ENCODE measurements around the gene CAPS. TPM values are rescaled to one million over a fixed set of nuclear protein-coding genes. Genes with fewer than 3 reads are reported as not detected.

CAPS gene
- total RNA-seq, 1 donor, result 18.1 TPM

DNA sequence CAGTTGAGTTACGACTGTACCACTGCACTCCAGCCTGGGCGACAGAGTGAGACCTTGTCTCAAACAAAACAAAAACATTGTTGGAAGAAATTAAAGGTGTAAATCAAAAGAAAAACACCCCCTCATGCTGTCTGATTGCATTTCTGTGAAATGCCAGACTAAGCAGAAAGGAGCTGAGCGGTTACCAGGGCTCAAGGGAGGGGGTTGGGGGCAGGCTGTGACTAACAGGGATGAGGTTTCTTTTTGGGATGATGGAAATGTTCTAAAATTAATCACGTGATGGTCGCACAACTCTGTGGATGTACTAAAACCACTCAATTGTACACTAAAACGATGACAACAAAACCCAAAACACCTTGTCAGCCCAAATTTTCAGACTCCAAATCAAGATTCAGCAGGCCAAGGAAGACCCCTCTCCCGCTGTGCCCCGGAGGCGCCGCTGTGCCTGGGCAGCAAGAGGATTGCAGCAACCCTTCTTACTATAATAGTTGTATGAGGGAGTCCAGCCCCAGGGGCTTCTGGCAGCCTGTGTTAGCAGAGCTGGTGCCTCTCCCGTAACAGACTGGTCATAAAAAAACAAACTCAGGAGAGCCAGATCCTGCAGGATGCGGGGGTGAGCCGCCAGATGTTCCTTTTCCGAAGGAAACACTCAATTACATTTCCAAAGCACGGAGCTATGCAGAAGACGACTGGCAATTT lies 20.9 kb downstream of the CAPS start:
- peak overlapping the region; percentile 28 for H3K4me2 ChIP-seq (ENCODE audit: insufficient read depth, low read length)
- no peaks in the 10 kb centered on the region for H3K9me3 ChIP-seq (ENCODE audit: low read depth, low read length)
- TF ChIP-seq, protein P1, sequence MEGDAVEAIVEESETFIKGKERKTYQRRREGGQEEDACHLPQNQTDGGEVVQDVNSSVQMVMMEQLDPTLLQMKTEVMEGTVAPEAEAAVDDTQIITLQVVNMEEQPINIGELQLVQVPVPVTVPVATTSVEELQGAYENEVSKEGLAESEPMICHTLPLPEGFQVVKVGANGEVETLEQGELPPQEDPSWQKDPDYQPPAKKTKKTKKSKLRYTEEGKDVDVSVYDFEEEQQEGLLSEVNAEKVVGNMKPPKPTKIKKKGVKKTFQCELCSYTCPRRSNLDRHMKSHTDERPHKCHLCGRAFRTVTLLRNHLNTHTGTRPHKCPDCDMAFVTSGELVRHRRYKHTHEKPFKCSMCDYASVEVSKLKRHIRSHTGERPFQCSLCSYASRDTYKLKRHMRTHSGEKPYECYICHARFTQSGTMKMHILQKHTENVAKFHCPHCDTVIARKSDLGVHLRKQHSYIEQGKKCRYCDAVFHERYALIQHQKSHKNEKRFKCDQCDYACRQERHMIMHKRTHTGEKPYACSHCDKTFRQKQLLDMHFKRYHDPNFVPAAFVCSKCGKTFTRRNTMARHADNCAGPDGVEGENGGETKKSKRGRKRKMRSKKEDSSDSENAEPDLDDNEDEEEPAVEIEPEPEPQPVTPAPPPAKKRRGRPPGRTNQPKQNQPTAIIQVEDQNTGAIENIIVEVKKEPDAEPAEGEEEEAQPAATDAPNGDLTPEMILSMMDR (IDR thresholded peaks at IDR 0.05; ENCODE audit: extremely low read depth, low read depth, low read length), result no peak
- peak overlapping the region; percentile 35 for H3K4me3 ChIP-seq (ENCODE audit: insufficient read depth, low read length)
- peak overlapping the region; percentile 78 for H3K27ac ChIP-seq (ENCODE audit: low read depth, low read length)
- H2AFZ ChIP-seq (ENCODE audit: low read length), result no peak overlapping the region
- H3K27me3 ChIP-seq (ENCODE audit: insufficient read depth, low read length), result no peaks in the 10 kb centered on the region
- DNase-seq (ENCODE audit: insufficient read length, low spot score, missing footprints), result peak; percentile 94
- H3K79me2 ChIP-seq (ENCODE audit: insufficient read depth, low read length), result peaks cover 36% of the 10 kb centered on the region
- peaks cover 17% of the 10 kb centered on the region for H3K4me1 ChIP-seq (ENCODE audit: insufficient read depth, low read length)
- peaks cover 64% of the 10 kb centered on the region for H3K36me3 ChIP-seq (ENCODE audit: insufficient read depth, low read length)
- peaks cover 28% of the 10 kb centered on the region for H4K20me1 ChIP-seq (ENCODE audit: insufficient read depth, low read length)

DNA sequence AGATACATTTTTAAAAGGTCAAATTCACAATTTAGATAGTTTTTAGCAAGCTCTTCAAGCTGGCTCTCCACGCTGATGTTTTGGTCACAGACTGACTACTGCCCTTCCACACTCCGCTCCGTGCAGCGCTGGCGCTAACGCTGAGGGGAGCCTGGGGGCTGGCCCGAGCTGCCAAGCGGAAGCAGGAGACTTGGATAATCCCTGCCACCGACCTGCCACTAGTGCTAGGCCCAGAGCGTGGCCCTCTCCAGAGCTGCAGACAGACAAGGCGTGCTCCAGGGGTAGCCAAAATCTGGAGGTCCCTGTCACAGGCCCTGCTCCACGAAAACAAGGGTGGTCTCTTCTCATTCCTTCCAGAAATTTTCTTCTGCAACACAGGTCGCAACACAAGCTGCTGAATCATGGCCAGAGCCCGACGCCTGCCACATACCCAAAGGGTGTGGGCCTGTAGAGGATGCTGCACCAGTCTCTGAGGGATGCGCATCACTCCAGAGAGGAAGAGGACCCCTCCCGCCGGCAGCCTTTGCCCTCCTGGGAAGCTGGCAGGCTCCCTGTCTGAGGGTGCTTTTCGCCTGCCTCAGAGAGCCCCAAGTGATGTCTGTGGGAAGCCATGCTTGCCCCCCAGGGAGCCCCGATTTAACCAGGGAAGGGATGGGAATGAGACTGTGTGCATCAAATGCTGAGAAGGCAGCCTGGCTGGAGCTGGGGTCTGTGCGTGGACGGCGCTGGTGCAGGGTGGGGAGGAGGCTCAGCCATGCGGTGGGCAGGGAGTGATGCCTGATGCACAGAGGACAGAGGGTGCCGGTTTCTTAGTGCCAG lies 21.6 kb downstream of the CAPS start:
- Histone ChIP-seq H3K27ac (ENCODE audit: low read depth, low read length) (peak overlapping the region; percentile 78), H3K79me2 (ENCODE audit: insufficient read depth, low read length) (peaks cover 41% of the 10 kb centered on the region)

DNA sequence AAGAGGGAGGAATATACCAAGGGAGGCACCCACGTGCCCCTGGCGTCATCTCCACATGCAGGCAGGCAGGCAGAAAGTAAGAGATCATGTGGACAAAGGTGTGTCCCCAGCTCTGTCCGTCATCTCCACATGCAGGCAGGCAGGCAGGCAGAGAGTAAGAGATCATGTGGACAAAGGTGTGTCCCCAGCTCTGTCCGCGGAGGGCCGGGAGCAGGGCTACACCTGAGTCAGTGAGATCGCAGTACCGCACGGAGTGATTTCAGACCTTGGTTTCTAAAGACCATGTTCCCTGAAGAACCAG lies 22.2 kb downstream of the CAPS start:
- H3K27ac ChIP-seq (ENCODE audit: low read depth, low read length), result no peak overlapping the region

More for the DNA sequence above, 21.6 kb downstream of the CAPS start:
- Histone ChIP-seq H3K9me3 (ENCODE audit: low read depth, low read length) (no peaks in the 10 kb centered on the region), H3K27me3 (ENCODE audit: insufficient read depth, low read length) (no peaks in the 10 kb centered on the region), H3K4me1 (ENCODE audit: insufficient read depth, low read length) (peaks cover 17% of the 10 kb centered on the region), H3K36me3 (ENCODE audit: insufficient read depth, low read length) (peaks cover 63% of the 10 kb centered on the region), H2AFZ (ENCODE audit: low read length) (no peak overlapping the region), H3K4me3 (ENCODE audit: insufficient read depth, low read length) (no peak overlapping the region), H3K4me2 (ENCODE audit: insufficient read depth, low read length) (peak overlapping the region; percentile 28), H4K20me1 (ENCODE audit: insufficient read depth, low read length) (peaks cover 30% of the 10 kb centered on the region)
- TF ChIP-seq, protein P1 (IDR thresholded peaks at IDR 0.05; ENCODE audit: extremely low read depth, low read depth, low read length), result no peak
- no peak for DNase-seq (ENCODE audit: insufficient read length, low spot score, missing footprints)

More for the DNA sequence above, 22.2 kb downstream of the CAPS start:
- no peak overlapping the region for H3K4me3 ChIP-seq (ENCODE audit: insufficient read depth, low read length)
- no peak overlapping the region for H2AFZ ChIP-seq (ENCODE audit: low read length)
- H3K36me3 ChIP-seq (ENCODE audit: insufficient read depth, low read length), result peaks cover 63% of the 10 kb centered on the region
- no peak overlapping the region for H3K4me2 ChIP-seq (ENCODE audit: insufficient read depth, low read length)
- no peaks in the 10 kb centered on the region for H3K27me3 ChIP-seq (ENCODE audit: insufficient read depth, low read length)
- DNase-seq (ENCODE audit: insufficient read length, low spot score, missing footprints), result no peak
- H3K79me2 ChIP-seq (ENCODE audit: insufficient read depth, low read length), result peaks cover 45% of the 10 kb centered on the region
- H3K9me3 ChIP-seq (ENCODE audit: low read depth, low read length), result no peaks in the 10 kb centered on the region
- peaks cover 17% of the 10 kb centered on the region for H3K4me1 ChIP-seq (ENCODE audit: insufficient read depth, low read length)
- TF ChIP-seq, protein P1 (IDR thresholded peaks at IDR 0.05; ENCODE audit: extremely low read depth, low read depth, low read length), result no peak
- H4K20me1 ChIP-seq (ENCODE audit: insufficient read depth, low read length), result peaks cover 35% of the 10 kb centered on the region
